NCI-H526 (cell line): ENCODE measurements around the gene FHIT.
"Not testable (repeated sequence)": the region's sequence is repeated elsewhere in the genome, so short reads cannot be mapped to it uniquely, and the experiment has no call there.

Experiments
- DNase-seq, 2 experiments: peaks; one replicate each; lab custom pipeline; 2025; lab: John Stamatoyannopoulos, UW

Gene FHIT

GRCh38 chr3:61226166-61226686 lies 25.0 kb downstream of the FHIT start:
- DNase-seq: no peak

- no peak for DNase-seq
Observed at GRCh38 chr3:61224823-61225222, 26.4 kb downstream of the FHIT start.

GRCh38 chr3:61223451-61223850 lies 27.8 kb downstream of the FHIT start:
- DNase-seq: no peak

GRCh38 chr3:61222467-61222866 lies 28.8 kb downstream of the FHIT start:
- DNase-seq: no peak

DNA sequence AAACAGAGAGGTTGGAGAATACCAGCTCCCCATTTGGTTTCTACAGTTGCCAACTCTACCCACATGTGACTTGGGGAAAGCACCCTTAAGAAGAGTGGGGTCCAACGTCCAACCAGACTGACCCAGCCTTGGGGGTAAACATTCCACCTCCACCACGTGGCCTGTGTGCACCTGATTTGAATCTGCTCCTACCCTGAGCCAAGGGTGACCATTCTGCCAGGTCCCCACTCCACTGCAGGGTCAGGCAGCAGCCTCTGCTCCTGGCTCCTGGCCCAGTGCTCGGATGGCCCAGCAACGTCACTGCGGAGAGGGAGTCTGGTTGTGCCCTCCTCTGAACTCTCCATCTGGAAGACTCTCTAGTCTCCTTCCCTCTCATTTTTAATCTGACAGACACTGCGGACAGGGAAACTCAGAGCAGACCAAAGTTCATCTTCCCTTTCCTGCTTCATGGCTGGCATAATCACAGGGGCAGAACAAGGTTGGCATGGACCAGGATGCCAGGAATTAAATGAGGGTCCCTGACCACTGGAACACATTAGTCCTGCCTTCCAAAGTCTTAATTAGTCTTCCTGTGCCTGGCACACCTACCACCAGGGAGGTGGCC lies 29.4 kb downstream of the FHIT start:
- no peak for DNase-seq

DNA sequence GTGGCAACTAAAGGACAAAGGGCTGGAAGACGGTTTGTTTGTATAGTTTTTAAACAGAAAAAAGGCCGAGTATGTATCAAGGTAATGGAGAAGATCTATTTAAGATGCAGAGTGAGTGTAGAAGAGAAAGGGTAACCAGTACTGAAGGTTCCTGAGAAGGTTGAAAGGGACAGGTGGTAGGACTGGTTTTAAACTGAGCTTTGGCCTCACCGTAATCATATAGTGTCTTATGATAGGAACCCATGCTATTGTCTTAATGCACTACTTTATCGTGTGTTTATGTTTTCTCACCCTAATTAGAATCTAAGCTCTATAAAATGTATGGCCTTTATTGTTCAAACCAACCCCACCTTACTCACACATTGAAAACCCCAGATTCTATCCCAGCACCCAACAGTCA lies 32.7 kb downstream of the FHIT start:
- no peak for DNase-seq

GRCh38 chr3:61216171-61216570 lies 35.1 kb downstream of the FHIT start:
- not testable (repeated sequence) for DNase-seq

GRCh38 chr3:61202086-61202485 lies 49.2 kb downstream of the FHIT start:
- no peak for DNase-seq

DNA sequence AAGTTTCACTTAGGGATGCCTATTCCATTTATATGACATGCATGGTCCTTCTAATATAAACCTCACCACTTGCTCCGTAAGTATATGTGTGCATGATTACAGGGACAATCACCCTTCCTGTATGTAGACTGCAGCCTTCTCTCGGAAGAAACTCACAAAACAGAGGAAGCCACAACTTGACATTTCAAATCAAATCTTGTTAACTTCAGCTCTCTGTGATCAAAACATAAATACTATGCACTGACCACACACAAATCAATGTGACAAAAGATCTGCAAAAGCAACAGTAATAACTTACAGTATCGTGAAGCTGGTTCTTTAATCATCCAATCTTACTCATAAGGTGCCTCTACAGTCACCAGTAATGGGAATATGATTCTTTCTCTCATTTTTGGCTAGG lies 50.2 kb downstream of the FHIT start:
- no peak for DNase-seq

GRCh38 chr3:61200270-61200669 lies 51.0 kb downstream of the FHIT start:
- no peak for DNase-seq

DNA sequence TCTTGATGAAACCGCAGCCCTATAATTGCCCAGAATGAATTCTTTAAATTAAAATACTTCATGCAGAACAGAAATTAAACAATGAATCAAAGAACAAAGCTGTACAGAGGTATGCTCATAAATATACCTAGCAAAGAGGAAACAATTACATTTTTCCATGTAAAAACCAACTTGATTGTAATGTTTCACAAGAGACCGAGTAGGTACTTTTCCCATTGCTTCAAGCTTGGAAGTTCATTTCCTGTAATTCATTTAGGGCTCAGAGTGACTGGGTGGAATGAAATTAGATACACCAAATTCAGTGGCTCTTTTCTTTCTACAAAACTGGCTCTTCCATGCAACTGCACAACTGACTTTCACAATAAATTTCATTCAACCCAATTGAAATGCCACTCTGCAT lies 51.4 kb downstream of the FHIT start:
- DNase-seq: no peak

- no peak for DNase-seq
Observed at GRCh38 chr3:61194892-61195538, 56.2 kb downstream of the FHIT start.

DNA sequence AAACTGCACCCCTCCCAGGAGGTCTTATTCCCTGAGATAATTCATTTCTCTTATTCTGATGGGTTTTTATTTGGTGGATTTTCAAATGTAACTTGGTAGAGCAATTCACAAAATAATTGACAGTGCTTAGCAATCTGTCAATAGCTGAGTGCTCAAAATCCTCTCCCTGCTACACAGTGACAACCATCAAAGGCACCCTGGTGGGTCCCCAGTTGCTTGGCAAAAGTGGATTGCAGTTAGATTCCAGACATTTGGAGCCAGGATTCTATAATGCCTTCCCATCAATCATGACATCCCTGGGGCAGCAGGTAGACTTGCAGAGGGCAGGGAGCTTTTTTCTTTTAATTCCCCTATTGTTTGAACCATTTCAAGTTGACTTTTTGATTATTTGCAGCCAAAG lies 59.0 kb downstream of the FHIT start:
- no peak for DNase-seq

GRCh38 chr3:61190205-61190604 lies 61.0 kb downstream of the FHIT start:
- not testable (repeated sequence) for DNase-seq

DNA sequence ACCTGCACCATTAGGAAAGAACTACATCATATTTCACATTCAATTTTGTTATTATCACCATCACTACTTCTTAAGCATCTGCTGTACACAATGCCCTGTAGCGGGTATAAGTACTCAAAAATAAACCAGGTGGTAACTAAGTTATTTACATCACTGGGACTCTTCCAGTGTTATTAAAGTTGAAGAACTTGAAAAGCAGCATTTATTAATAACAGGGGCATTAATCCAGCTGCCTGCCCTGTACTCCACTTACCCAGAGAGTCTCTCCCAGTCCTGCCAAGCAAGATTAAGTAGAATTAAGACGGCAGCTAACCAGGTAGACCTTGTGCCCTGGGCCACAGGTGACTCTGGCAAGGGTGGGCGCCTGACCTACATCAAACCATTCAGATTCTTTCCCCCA lies 65.2 kb downstream of the FHIT start:
- no peak for DNase-seq

DNA sequence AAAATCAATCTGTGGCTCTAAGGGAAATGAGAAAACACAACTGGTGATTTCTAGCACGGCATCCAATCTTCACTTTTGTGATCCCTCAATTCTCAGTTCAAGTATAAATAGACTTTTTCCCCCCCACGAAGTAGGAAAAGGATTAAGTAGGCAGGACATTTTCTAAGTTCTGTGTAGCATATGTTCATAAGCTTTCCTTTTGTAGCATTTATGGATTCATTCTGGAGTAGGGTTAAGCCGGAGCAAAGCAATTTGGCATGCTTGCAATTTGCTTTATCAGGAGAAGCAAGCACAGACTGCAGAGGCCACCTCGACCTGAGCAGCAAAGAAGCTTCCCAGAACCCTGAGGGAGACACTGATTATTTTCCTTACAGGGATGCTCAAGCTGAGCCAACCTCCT lies 66.3 kb downstream of the FHIT start:
- DNase-seq: no peak

GRCh38 chr3:61182662-61183061 lies 68.6 kb downstream of the FHIT start:
- DNase-seq: no peak

DNA sequence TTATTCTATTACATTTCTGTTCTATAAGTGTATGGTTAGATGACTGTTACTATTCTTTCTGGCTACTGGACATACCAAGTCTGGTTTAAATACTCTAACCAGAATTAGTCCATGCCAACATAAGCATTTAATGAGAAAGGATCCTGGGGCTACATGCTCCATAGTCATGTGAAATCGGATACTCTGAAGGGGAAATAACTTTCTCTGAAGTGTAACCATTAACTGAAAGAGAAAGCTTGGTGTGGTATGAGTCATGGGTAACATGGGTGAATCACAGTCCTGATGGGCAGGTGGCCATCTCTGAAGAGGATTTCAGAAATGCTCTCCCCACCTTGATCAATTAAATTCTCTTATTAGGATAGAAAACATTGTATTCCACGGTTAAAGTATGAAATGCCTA lies 69.4 kb downstream of the FHIT start:
- DNase-seq: no peak

GRCh38 chr3:61180206-61180605 lies 71.0 kb downstream of the FHIT start:
- DNase-seq: no peak

DNA sequence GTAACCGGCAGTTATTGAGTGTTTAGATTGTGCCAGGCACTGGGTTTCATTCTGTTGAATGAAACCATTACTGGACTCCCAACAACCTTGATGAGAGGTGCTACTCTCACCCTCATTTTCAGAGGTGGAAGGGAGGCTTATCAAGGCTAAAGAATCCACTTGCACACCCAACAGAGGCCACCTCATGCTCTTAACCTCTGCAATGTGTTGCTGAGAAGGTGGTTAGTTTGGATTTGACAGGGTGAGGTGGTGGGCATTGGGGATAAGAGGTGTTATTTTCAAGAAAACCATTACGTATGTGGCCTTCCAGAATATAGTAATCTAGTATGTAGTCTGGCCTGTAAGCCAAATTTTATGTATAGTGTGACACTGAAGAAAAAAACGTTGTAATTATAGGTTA lies 73.1 kb downstream of the FHIT start:
- no peak for DNase-seq

DNA sequence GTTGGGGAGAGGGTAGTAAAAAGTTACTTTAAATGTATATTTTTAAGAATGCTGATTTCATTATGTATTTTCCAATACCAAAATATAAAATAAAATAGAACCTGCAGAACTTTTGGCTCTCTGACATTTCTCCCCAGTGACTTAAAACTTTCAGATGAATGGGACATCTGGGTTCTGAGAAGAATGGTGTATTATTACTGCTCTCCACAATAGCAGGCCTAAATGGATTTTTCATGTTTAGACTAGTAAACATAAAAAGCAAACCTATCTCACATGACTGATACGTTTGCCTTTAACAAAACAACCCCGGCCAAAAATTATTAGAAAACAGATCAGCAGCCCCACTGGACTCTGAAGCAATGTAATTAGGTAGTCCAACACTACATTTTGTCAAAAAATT lies 73.8 kb downstream of the FHIT start:
- DNase-seq: no peak

GRCh38 chr3:61173676-61174075 lies 77.6 kb downstream of the FHIT start:
- no peak for DNase-seq

- DNase-seq: no peak
Observed at GRCh38 chr3:61172684-61173083, 78.6 kb downstream of the FHIT start.

- DNase-seq: no peak
Observed at GRCh38 chr3:61172203-61172602, 79.0 kb downstream of the FHIT start.
